ENCODE data around the gene TDRD12.
"Not testable (repeated sequence)": the region's sequence is repeated elsewhere in the genome, so short reads cannot be mapped to it uniquely, and the experiment has no call there.

- TF ChIP-seq, protein P1, sequence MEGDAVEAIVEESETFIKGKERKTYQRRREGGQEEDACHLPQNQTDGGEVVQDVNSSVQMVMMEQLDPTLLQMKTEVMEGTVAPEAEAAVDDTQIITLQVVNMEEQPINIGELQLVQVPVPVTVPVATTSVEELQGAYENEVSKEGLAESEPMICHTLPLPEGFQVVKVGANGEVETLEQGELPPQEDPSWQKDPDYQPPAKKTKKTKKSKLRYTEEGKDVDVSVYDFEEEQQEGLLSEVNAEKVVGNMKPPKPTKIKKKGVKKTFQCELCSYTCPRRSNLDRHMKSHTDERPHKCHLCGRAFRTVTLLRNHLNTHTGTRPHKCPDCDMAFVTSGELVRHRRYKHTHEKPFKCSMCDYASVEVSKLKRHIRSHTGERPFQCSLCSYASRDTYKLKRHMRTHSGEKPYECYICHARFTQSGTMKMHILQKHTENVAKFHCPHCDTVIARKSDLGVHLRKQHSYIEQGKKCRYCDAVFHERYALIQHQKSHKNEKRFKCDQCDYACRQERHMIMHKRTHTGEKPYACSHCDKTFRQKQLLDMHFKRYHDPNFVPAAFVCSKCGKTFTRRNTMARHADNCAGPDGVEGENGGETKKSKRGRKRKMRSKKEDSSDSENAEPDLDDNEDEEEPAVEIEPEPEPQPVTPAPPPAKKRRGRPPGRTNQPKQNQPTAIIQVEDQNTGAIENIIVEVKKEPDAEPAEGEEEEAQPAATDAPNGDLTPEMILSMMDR (IDR thresholded peaks at IDR 0.05; ENCODE audit: low read depth, low read length), result not testable (repeated sequence)
- not testable (repeated sequence) for TF ChIP-seq EZH2phosphoT487 (IDR thresholded peaks at IDR 0.05; ENCODE audit: low read depth)
Measured at GRCh38 chr19:32695506-32695905, 24.1 kb upstream of the TDRD12 start.
